Measurements from ENCODE around the gene KCNQ1OT1.

DNA sequence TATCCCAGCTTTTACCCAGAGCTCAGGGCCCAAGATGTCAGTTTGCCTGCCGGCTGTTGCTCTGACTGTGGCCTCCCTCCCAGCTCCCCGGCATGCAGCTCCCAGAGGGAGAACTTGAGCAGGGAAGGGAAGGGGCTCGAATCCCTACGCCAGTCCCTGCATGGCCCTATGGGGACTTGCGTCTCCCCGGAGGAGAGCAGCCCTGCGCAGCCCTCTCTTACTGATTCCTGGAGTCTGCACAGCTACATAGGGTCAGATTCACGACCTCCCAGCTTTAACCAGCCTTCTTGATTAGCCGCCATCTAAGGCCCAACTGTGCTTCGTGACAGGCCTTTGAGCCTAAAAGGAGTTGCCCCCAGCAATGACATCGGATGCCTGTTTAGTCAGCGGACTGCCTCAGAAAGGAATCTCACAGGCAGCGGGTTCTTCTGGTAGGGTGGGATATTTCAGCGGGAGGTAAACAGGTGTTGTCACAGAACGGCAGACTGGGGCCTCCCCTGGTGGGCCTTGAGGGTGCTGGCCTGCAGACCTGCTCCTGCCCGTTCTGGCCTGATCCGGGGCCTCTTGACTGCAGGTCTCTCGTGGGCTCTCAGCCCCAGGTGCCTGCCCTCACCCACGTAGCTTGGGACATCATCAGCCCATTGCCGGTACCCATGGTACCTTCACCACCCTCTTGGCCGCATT lies 43.8 kb upstream of the KCNQ1OT1 start:
- TF ChIP-seq YY1 (IDR thresholded peaks at IDR 0.05) (no peak), JUND (IDR thresholded peaks at IDR 0.05) (no peak), TAF1 (conservative IDR thresholded peaks at IDR 0.05) (no peak), SP1 (IDR thresholded peaks at IDR 0.05) (no peak), FOXA1 (IDR thresholded peaks at IDR 0.05) (no peak), RXRA (IDR thresholded peaks at IDR 0.05) (no peak)
- TF ChIP-seq, protein P1, sequence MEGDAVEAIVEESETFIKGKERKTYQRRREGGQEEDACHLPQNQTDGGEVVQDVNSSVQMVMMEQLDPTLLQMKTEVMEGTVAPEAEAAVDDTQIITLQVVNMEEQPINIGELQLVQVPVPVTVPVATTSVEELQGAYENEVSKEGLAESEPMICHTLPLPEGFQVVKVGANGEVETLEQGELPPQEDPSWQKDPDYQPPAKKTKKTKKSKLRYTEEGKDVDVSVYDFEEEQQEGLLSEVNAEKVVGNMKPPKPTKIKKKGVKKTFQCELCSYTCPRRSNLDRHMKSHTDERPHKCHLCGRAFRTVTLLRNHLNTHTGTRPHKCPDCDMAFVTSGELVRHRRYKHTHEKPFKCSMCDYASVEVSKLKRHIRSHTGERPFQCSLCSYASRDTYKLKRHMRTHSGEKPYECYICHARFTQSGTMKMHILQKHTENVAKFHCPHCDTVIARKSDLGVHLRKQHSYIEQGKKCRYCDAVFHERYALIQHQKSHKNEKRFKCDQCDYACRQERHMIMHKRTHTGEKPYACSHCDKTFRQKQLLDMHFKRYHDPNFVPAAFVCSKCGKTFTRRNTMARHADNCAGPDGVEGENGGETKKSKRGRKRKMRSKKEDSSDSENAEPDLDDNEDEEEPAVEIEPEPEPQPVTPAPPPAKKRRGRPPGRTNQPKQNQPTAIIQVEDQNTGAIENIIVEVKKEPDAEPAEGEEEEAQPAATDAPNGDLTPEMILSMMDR (IDR thresholded peaks at IDR 0.05; ENCODE audit: low read depth, low read length, missing input control): no peak
- TF ChIP-seq, protein P2, sequence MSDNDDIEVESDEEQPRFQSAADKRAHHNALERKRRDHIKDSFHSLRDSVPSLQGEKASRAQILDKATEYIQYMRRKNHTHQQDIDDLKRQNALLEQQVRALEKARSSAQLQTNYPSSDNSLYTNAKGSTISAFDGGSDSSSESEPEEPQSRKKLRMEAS (IDR thresholded peaks at IDR 0.05): no peak
- TF ChIP-seq, protein P3, sequence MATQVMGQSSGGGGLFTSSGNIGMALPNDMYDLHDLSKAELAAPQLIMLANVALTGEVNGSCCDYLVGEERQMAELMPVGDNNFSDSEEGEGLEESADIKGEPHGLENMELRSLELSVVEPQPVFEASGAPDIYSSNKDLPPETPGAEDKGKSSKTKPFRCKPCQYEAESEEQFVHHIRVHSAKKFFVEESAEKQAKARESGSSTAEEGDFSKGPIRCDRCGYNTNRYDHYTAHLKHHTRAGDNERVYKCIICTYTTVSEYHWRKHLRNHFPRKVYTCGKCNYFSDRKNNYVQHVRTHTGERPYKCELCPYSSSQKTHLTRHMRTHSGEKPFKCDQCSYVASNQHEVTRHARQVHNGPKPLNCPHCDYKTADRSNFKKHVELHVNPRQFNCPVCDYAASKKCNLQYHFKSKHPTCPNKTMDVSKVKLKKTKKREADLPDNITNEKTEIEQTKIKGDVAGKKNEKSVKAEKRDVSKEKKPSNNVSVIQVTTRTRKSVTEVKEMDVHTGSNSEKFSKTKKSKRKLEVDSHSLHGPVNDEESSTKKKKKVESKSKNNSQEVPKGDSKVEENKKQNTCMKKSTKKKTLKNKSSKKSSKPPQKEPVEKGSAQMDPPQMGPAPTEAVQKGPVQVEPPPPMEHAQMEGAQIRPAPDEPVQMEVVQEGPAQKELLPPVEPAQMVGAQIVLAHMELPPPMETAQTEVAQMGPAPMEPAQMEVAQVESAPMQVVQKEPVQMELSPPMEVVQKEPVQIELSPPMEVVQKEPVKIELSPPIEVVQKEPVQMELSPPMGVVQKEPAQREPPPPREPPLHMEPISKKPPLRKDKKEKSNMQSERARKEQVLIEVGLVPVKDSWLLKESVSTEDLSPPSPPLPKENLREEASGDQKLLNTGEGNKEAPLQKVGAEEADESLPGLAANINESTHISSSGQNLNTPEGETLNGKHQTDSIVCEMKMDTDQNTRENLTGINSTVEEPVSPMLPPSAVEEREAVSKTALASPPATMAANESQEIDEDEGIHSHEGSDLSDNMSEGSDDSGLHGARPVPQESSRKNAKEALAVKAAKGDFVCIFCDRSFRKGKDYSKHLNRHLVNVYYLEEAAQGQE (IDR thresholded peaks at IDR 0.05): no peak
